H1 (cell line): Measurements from ENCODE around the gene FTCDNL1. TPM values are rescaled to one million over a fixed set of nuclear protein-coding genes. Genes with fewer than 3 reads are reported as not detected.

Experiments used
- CTCF ChIA-PET: fragments of 300-600 bp; sonication (Branson Sonifier 250); formaldehyde crosslinking; loops from one replicate; lab custom pipeline; 2021; ENCODE audit not compliant: partially characterized antibody; lab: Charles Lee
- POLR2A ChIA-PET: fragments of 300-600 bp; sonication (Branson Sonifier 250); formaldehyde crosslinking; loops from one replicate; lab custom pipeline; 2021; ENCODE audit warnings: inconsistent platforms; ENCODE audit not compliant: partially characterized antibody; lab: Charles Lee
- DNase-seq, 2 experiments: peaks; one replicate each; pipeline versions ENCODE4 v3.0.0 to v3.0.0-alpha.2; 2010 to 2022; ENCODE audit warnings: low spot score in 2 of 2, low read depth in 1 of 2, mixed read lengths in 1 of 2
- FAIRE-seq: peaks from 2 replicates; lab custom pipeline; 2011; peaks lifted over from hg19 to GRCh38; lab: Jason Lieb, UNC
- H2AFZ ChIP-seq: 2 replicates; pipeline ENCODE4 v1.8.1; 2012; ENCODE audit warnings: low read length, inconsistent platforms
- H2AK5ac ChIP-seq: 2 replicates; pipeline ENCODE4 v1.6.1; 2013; ENCODE audit warnings: low read depth, low read length
- H2BK120ac ChIP-seq: replicated peaks from 2 replicates; pipeline ENCODE3; 2013; ENCODE audit warnings: low read depth, low read length, inconsistent platforms
- H2BK12ac ChIP-seq: 2 replicates; pipeline ENCODE4 v1.6.1; 2013; ENCODE audit warnings: low read depth, low read length
- H2BK15ac ChIP-seq: 2 replicates; pipeline ENCODE4 v1.6.1; 2013; ENCODE audit warnings: low read length
- H2BK20ac ChIP-seq: 2 replicates; pipeline ENCODE4 v1.6.1; 2013; ENCODE audit warnings: low read length
- H2BK5ac ChIP-seq: 2 replicates; pipeline ENCODE4 v1.6.1; 2013; ENCODE audit warnings: low read depth, low read length
- H3K14ac ChIP-seq: 2 replicates; pipeline ENCODE4 v1.6.1; 2013; ENCODE audit warnings: inconsistent platforms; ENCODE audit not compliant: insufficient read length
- H3K18ac ChIP-seq: 2 replicates; pipeline ENCODE4 v1.6.1; 2013; ENCODE audit warnings: low read length; ENCODE audit errors: extremely low read depth
- H3K23ac ChIP-seq: 2 replicates; pipeline ENCODE4 v1.6.1; 2013; ENCODE audit warnings: inconsistent platforms; ENCODE audit not compliant: insufficient read length
- H3K23me2 ChIP-seq: 2 replicates; pipeline ENCODE4 v1.6.1; 2013; ENCODE audit warnings: low read depth, low read length
- H3K27ac ChIP-seq: 2 replicates; pipeline ENCODE4 v1.6.1; 2011; ENCODE audit warnings: low read depth, low read length, inconsistent platforms
- H3K27me3 ChIP-seq, 4 experiments: replicated peaks in 1 of 4; 1 replicate in 1 of 4; 2 replicates in 3 of 4; pipeline versions ENCODE4 v1.6.1 to v1.8.1; 2011 to 2013; ENCODE audit warnings: low read length in 3 of 4, mild to moderate bottlenecking in 3 of 4, inconsistent platforms in 2 of 4, mixed read lengths in 2 of 4, moderate library complexity in 1 of 4; ENCODE audit not compliant: control insufficient read depth in 3 of 4, insufficient read depth in 3 of 4; ENCODE audit errors: extremely low read depth in 1 of 4
- H3K36me3 ChIP-seq, 4 experiments: 2 replicates each; pipeline versions ENCODE4 v1.6.1 to v1.8.1; 2011 to 2013; ENCODE audit warnings: mild to moderate bottlenecking in 4 of 4, low read length in 3 of 4, moderate library complexity in 2 of 4, control low read depth in 1 of 4, inconsistent platforms in 1 of 4; ENCODE audit not compliant: insufficient read depth in 4 of 4, control insufficient read depth in 2 of 4
- H3K4ac ChIP-seq: replicated peaks from 2 replicates; pipeline ENCODE3; 2013; ENCODE audit warnings: low read length, low read depth, mixed read lengths, inconsistent platforms; ENCODE audit not compliant: insufficient read length
- H3K4me1 ChIP-seq, 4 experiments: replicated peaks in 1 of 4; 1 replicate in 1 of 4; 2 replicates in 3 of 4; pipeline versions ENCODE4 v1.6.1 to v1.8.1; 2011 to 2013; ENCODE audit warnings: low read length in 3 of 4, inconsistent platforms in 2 of 4, mixed read lengths in 1 of 4; ENCODE audit not compliant: insufficient read depth in 4 of 4, control insufficient read depth in 3 of 4
- H3K4me2 ChIP-seq, 2 experiments: 2 replicates each; pipeline versions ENCODE4 v1.6.1 to v1.8.1; 2011 to 2013; ENCODE audit warnings: low read depth in 2 of 2, low read length in 2 of 2, control low read depth in 1 of 2, inconsistent platforms in 1 of 2, mild to moderate bottlenecking in 1 of 2; ENCODE audit not compliant: insufficient read depth in 1 of 2
- H3K4me3 ChIP-seq, 4 experiments: fragments of 200-600, 300-600 bp in 1 of 4; sonication (generic), shearing (Covaris generic), sonication (Bioruptor Twin) in 1 of 4; 2 replicates each; pipeline versions ENCODE4 v1.5.1 to v1.8.1; 2011 to 2016; ENCODE audit warnings: low read length in 4 of 4, low read depth in 3 of 4, control low read depth in 2 of 4, inconsistent platforms in 2 of 4, mild to moderate bottlenecking in 2 of 4, mixed read lengths in 1 of 4, moderate library complexity in 1 of 4; ENCODE audit not compliant: insufficient read depth in 2 of 4; ENCODE audit errors: extremely low read depth in 1 of 4
- H3K56ac ChIP-seq: replicated peaks from 2 replicates; pipeline ENCODE3; 2013; ENCODE audit warnings: low read depth, mild to moderate bottlenecking, mixed read lengths, low read length, inconsistent platforms; ENCODE audit not compliant: insufficient read length
- H3K79me1 ChIP-seq: 2 replicates; pipeline ENCODE4 v1.6.1; 2013; ENCODE audit warnings: low read depth, low read length, control low read depth
- H3K79me2 ChIP-seq, 2 experiments: 2 replicates each; pipeline versions ENCODE4 v1.6.1 to v1.8.1; 2012 to 2013; ENCODE audit warnings: low read length in 2 of 2, mild to moderate bottlenecking in 2 of 2, inconsistent platforms in 1 of 2; ENCODE audit not compliant: insufficient read depth in 2 of 2, control insufficient read depth in 1 of 2
- H3K9ac ChIP-seq, 4 experiments: replicated peaks in 1 of 4; 1 replicate in 1 of 4; 2 replicates in 3 of 4; pipeline versions ENCODE4 v1.6.1 to v1.8.1; 2011 to 2013; ENCODE audit warnings: low read depth in 3 of 4, low read length in 3 of 4, control low read depth in 2 of 4, mild to moderate bottlenecking in 2 of 4, moderate library complexity in 2 of 4, inconsistent platforms in 1 of 4; ENCODE audit errors: extremely low read depth in 1 of 4
- H3K9me3 ChIP-seq, 2 experiments: 2 replicates each; pipeline versions ENCODE4 v1.6.1 to v1.8.1; 2012 to 2013; ENCODE audit warnings: mild to moderate bottlenecking in 2 of 2, moderate library complexity in 2 of 2, control low read depth in 1 of 2, inconsistent platforms in 1 of 2, low read depth in 1 of 2, low read length in 1 of 2, mixed read lengths in 1 of 2; ENCODE audit not compliant: insufficient read depth in 2 of 2
- H4K20me1 ChIP-seq, 2 experiments: replicated peaks in 1 of 2; 2 replicates each; pipeline versions ENCODE3 to v1.8.1; 2011 to 2013; ENCODE audit warnings: inconsistent platforms in 2 of 2, low read length in 2 of 2, mild to moderate bottlenecking in 1 of 2; ENCODE audit not compliant: insufficient read depth in 2 of 2, control insufficient read depth in 1 of 2
- H4K5ac ChIP-seq: 2 replicates; pipeline ENCODE4 v1.6.1; 2013; ENCODE audit warnings: low read length, low read depth, mixed read lengths, inconsistent platforms; ENCODE audit not compliant: insufficient read length
- H4K8ac ChIP-seq: 2 replicates; pipeline ENCODE4 v1.8.0; 2013; ENCODE audit warnings: mild to moderate bottlenecking, moderate library complexity, low read length, inconsistent platforms; ENCODE audit not compliant: insufficient read depth; ENCODE audit errors: extremely low read depth
- H4K91ac ChIP-seq: replicated peaks from 2 replicates; pipeline ENCODE3; 2013; ENCODE audit warnings: low read length, mixed read lengths, inconsistent platforms; ENCODE audit not compliant: insufficient read length
- ATF3 ChIP-seq: IDR thresholded peaks from 2 replicates; pipeline ENCODE4 v1.6.1; 2011; ENCODE audit warnings: low read depth, mild to moderate bottlenecking, low read length; ENCODE audit not compliant: insufficient read depth
- E2F6 ChIP-seq: IDR thresholded peaks from 2 replicates; pipeline ENCODE4 v1.6.1; 2012; ENCODE audit warnings: inconsistent platforms
- KDM1A ChIP-seq: fragments of 200-600, 300-600 bp; sonication (generic); IDR thresholded peaks from 2 replicates; pipeline ENCODE4 v1.7.1; 2016; ENCODE audit warnings: mild to moderate bottlenecking, low read length, borderline replicate concordance
- KDM4A ChIP-seq: IDR thresholded peaks from one replicate; pipeline ENCODE4 v1.7.1; 2012; ENCODE audit warnings: low read depth, mild to moderate bottlenecking, moderate library complexity, low read length, inconsistent platforms; ENCODE audit not compliant: severe bottlenecking
- NANOG ChIP-seq: IDR thresholded peaks from 2 replicates; pipeline ENCODE4 v1.6.1; 2011; ENCODE audit warnings: low read length, low read depth, mild to moderate bottlenecking, inconsistent platforms; ENCODE audit not compliant: insufficient read depth, poor library complexity, severe bottlenecking
- RBBP5 ChIP-seq: IDR thresholded peaks from 2 replicates; pipeline ENCODE4 v1.7.1; 2012; ENCODE audit warnings: low read depth, mild to moderate bottlenecking, inconsistent platforms, low read length, moderate library complexity, borderline replicate concordance
- SIRT6 ChIP-seq: IDR thresholded peaks from one replicate; pipeline ENCODE4 v1.7.1; 2012; ENCODE audit warnings: low read length, inconsistent platforms
- SP1 ChIP-seq: IDR thresholded peaks from 2 replicates; pipeline ENCODE4 v1.6.1; 2011; ENCODE audit warnings: low read depth, low read length
- SP4 ChIP-seq: IDR thresholded peaks from 2 replicates; pipeline ENCODE4 v1.6.1; 2012; ENCODE audit warnings: low read length, inconsistent platforms
- TBP ChIP-seq: IDR thresholded peaks from 2 replicates; pipeline ENCODE4 v1.6.1; 2011; ENCODE audit warnings: low read depth, low read length, improper control_type of control experiment
- ZNF274 ChIP-seq: IDR thresholded peaks from 2 replicates; pipeline ENCODE4 v1.7.0; 2012; ENCODE audit warnings: low read length, borderline replicate concordance; ENCODE audit errors: extremely low read depth
- polyA plus RNA-seq, 7 experiments: library from polyadenylated mRNA; depleted of rRNA in 3 of 7; stranded (reverse) in 5 of 7; unstranded in 2 of 7; fragments of >200 nt in 5 of 7; fragments of 200-250 nt in 2 of 7; gene quantifications; 1 replicate in 5 of 7; 2 replicates in 1 of 7; 4 replicates in 1 of 7; pipeline versions ENCODE4 v1.2.1 to v1.2.3, GENCODE V29; 2011 to 2013; ENCODE audit warnings: missing spikeins in 2 of 7, mixed read lengths in 2 of 7
- total RNA-seq: library from RNA; stranded (reverse); fragmentation: NEBNext Ultra II Directional; extraction: Animal tissue kit (Norgen Biotek cat#: 25700); gene quantifications from 2 replicates; pipeline ENCODE4 v1.2.1, GENCODE V29; 2021

The FTCDNL1 gene
- total and polyA plus RNA-seq, 2 of the 8 experiments (the other 6 are each of a cell fraction or from before 2014, with no cell fraction given) = 0.41 to 0.97 TPM

- no peak overlapping the region for H2BK120ac ChIP-seq
- H4K5ac ChIP-seq = no peak overlapping the region
- no peak overlapping the region for H3K4ac ChIP-seq
- no peak overlapping the region for H2AK5ac ChIP-seq
- H3K9ac ChIP-seq = no peak overlapping the region
- H2AFZ ChIP-seq = no peak overlapping the region
- no peak overlapping the region for H2BK15ac ChIP-seq
- no peak for FAIRE-seq
- no peak for TF ChIP-seq SP4
- TF ChIP-seq ZNF274 = no peak
- TF ChIP-seq KDM4A = no peak
- TF ChIP-seq RBBP5 = no peak
- TF ChIP-seq ATF3 = no peak
- no peak for TF ChIP-seq E2F6
- no peak for TF ChIP-seq KDM1A
- TF ChIP-seq SIRT6 = no peak
- no peak for TF ChIP-seq TBP
- no peak for TF ChIP-seq SP1
- TF ChIP-seq NANOG = no peak
- H3K36me3 ChIP-seq = no peaks in the 10 kb centered on the region
- H2BK20ac ChIP-seq = no peak overlapping the region
- no peak overlapping the region for H2BK12ac ChIP-seq
- H3K79me1 ChIP-seq = no peaks in the 10 kb centered on the region
- CTCF ChIA-PET = interaction anchor here (0.8 to 1.3 kb wide), 2 partner anchors 17 to 177 kb away, joined by 3 to 5 read pairs; no protein-coding TSS in a partner anchor
- no peak overlapping the region for H3K56ac ChIP-seq
- H3K23me2 ChIP-seq = no peaks in the 10 kb centered on the region
- no peaks in the 10 kb centered on the region for H3K4me1 ChIP-seq
- H3K23ac ChIP-seq = no peak overlapping the region
- peaks cover 0 to 6% of the 10 kb centered on the region in 2 experiments; a peak in 1 of 4 replicates for H3K9me3 ChIP-seq
- H3K79me2 ChIP-seq = no peaks in the 10 kb centered on the region
- no peak for DNase-seq
- no peak overlapping the region for H3K4me2 ChIP-seq
- POLR2A ChIA-PET = no interaction called here
- H3K27ac ChIP-seq = no peak overlapping the region
- no peak overlapping the region for H3K18ac ChIP-seq
- no peak overlapping the region for H4K91ac ChIP-seq
- no peak overlapping the region for H3K14ac ChIP-seq
- H4K8ac ChIP-seq = no peak overlapping the region
- no peak overlapping the region for H3K4me3 ChIP-seq
- no peaks in the 10 kb centered on the region for H4K20me1 ChIP-seq
- no peaks in the 10 kb centered on the region for H3K27me3 ChIP-seq
- H2BK5ac ChIP-seq = no peak overlapping the region
Observed at GRCh38 chr2:199882667-199883066, 31.7 kb upstream of the FTCDNL1 start.
